Activated CD8-positive, alpha-beta T cell treated with anti-CD3 and anti-CD28 coated beads for 36 hours (primary cell): ENCODE results near the gene CD200. TPM values are rescaled to one million over a fixed set of nuclear protein-coding genes. Genes with fewer than 3 reads are reported as not detected.

Source experiments
- ATAC-seq: fragments of 200-7000 bp; cut with Tn5 transposase; one replicate; pipeline ENCODE4 v1.10.0; 2021; ENCODE audit warnings: mild to moderate bottlenecking, moderate library complexity
- CTCF ChIA-PET: fragments of 350-600 bp; sonication (Branson Sonifier 250); formaldehyde crosslinking; loops from one replicate; lab custom pipeline; 2021; ENCODE audit warnings: antibody characterized with exemption; lab: Charles Lee
- POLR2A ChIA-PET: fragments of 350-600 bp; sonication (Branson Sonifier 250); formaldehyde crosslinking; loops from one replicate; lab custom pipeline; 2021; ENCODE audit warnings: antibody characterized with exemption; lab: Charles Lee
- DNase-seq: peaks from one replicate; pipeline ENCODE4 v3.0.0-alpha.2; 2020
- H3K27ac Mint-ChIP-seq: one replicate; pipeline ENCODE4 v1.8.0; 2021; ENCODE audit warnings: mild to moderate bottlenecking, mixed read lengths
- H3K27me3 Mint-ChIP-seq: one replicate; pipeline ENCODE4 v1.8.0; 2021; ENCODE audit warnings: mixed read lengths
- H3K36me3 Mint-ChIP-seq: one replicate; pipeline ENCODE4 v1.8.0; 2021; ENCODE audit warnings: low read depth, mixed read lengths
- H3K4me1 Mint-ChIP-seq: one replicate; pipeline ENCODE4 v1.8.0; 2021; ENCODE audit warnings: low read depth, mixed read lengths
- H3K4me3 Mint-ChIP-seq: one replicate; pipeline ENCODE4 v1.8.0; 2021; ENCODE audit warnings: mild to moderate bottlenecking, moderate library complexity, mixed read lengths
- H3K9me3 Mint-ChIP-seq: one replicate; pipeline ENCODE4 v1.8.0; 2021; ENCODE audit warnings: mixed read lengths
- intact Hi-C: fragments of 100-400 bp; cut with micrococcal nuclease; formaldehyde crosslinking; loops from one replicate; pipeline ENCODE4 v1.10.0; 2022
- total RNA-seq, 2 experiments: library from RNA; stranded (reverse); gene quantifications; one replicate each; pipeline ENCODE4 v1.2.3, GENCODE V29; 2021
- TF ChIP-seq, protein P1 (sequence below): fragments of 200-600 bp; IDR thresholded peaks from one replicate; pipeline ENCODE4 v1.8.0; 2022; ENCODE audit warnings: antibody characterized with exemption, mild to moderate bottlenecking

Gene CD200
- total RNA-seq, 2 experiments from 2014 or later = 15.7 to 16.7 TPM

DNA sequence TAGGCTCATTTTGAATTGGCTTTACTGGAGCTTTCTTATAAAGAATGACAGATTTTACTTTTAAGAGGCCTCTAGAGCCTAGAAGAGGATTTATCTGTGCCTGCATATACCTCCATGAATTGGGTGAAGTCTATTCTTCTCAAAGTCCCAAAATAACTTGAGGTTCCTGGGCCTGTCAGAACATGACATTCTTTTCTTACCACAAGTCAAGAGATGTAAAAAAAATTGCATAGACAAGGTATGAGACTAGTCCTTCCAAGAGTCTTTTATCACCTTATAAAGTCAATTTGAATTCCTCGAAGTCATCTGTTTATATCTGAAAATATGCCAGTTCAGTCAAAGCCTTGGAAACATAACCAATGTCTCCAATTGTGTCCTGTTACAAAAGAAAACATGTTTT, 17.2 kb upstream of the CD200 start:
- ATAC-seq (no peak), DNase-seq (no peak)
- TF ChIP-seq, protein P1, sequence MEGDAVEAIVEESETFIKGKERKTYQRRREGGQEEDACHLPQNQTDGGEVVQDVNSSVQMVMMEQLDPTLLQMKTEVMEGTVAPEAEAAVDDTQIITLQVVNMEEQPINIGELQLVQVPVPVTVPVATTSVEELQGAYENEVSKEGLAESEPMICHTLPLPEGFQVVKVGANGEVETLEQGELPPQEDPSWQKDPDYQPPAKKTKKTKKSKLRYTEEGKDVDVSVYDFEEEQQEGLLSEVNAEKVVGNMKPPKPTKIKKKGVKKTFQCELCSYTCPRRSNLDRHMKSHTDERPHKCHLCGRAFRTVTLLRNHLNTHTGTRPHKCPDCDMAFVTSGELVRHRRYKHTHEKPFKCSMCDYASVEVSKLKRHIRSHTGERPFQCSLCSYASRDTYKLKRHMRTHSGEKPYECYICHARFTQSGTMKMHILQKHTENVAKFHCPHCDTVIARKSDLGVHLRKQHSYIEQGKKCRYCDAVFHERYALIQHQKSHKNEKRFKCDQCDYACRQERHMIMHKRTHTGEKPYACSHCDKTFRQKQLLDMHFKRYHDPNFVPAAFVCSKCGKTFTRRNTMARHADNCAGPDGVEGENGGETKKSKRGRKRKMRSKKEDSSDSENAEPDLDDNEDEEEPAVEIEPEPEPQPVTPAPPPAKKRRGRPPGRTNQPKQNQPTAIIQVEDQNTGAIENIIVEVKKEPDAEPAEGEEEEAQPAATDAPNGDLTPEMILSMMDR = no peak
- intact Hi-C loops = no loop called here
- H3K27me3 Mint-ChIP-seq = no peaks in the 10 kb centered on the region
- no peaks in the 10 kb centered on the region for H3K4me1 Mint-ChIP-seq
- ChIA-PET CTCF (interaction anchor here (1.2 to 4.3 kb wide), 2 partner anchors 11 to 204 kb away, joined by 3 to 24 read pairs; no protein-coding TSS in a partner anchor), POLR2A (interaction anchor here (0.6 kb wide), 1 partner anchor 188 kb away, joined by 3 read pairs; no protein-coding TSS in a partner anchor)
- peaks cover 4% of the 10 kb centered on the region for H3K36me3 Mint-ChIP-seq
- no peak overlapping the region for H3K4me3 Mint-ChIP-seq
- peaks cover 3% of the 10 kb centered on the region for H3K9me3 Mint-ChIP-seq
- no peak overlapping the region for H3K27ac Mint-ChIP-seq

GRCh38 chr3:112319516-112320276, 13.3 kb upstream of the CD200 start:
- intact Hi-C loops = no loop called here
- DNase-seq (no peak), ATAC-seq (no peak)
- no peak overlapping the region for H3K27ac Mint-ChIP-seq
- H3K36me3 Mint-ChIP-seq = peaks cover 4% of the 10 kb centered on the region
- POLR2A ChIA-PET = no interaction called here
- H3K4me3 Mint-ChIP-seq = no peak overlapping the region
- no peaks in the 10 kb centered on the region for H3K4me1 Mint-ChIP-seq
- peaks cover 3% of the 10 kb centered on the region for H3K9me3 Mint-ChIP-seq
- TF ChIP-seq, protein P1 = no peak
- CTCF ChIA-PET = interaction anchor here (0.8 to 3.5 kb wide), 11 partner anchors 11 to 208 kb away, joined by 3 to 17 read pairs (median 4); partner anchors contain the start of gene SLC9C1
- H3K27me3 Mint-ChIP-seq = peaks cover 1% of the 10 kb centered on the region

DNA sequence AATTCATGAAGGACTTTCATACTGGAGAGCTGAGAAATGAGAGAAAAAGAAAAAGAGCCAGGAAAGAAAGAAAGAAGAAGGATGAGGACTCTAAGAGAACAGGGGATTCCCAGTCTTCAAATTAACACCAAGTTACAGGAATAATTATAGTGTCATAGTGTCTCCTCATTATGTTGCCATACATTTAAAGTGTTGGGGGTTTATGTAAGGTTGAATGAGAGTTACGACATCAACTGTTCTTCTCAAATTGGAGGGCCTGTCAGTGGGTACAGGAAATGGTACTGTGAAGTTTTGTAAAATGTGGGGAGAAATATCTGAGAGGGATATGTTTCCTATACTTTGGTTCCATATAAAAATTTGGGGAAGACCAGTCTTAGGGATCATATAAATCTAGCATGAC, 12.3 kb upstream of the CD200 start:
- peaks cover 1% of the 10 kb centered on the region for H3K27me3 Mint-ChIP-seq
- no peak overlapping the region for H3K4me3 Mint-ChIP-seq
- intact Hi-C loops = no loop called here
- no peak for ATAC-seq
- peaks cover 4% of the 10 kb centered on the region for H3K36me3 Mint-ChIP-seq
- DNase-seq = no peak
- peaks cover 2% of the 10 kb centered on the region for H3K9me3 Mint-ChIP-seq
- H3K27ac Mint-ChIP-seq = no peak overlapping the region
- TF ChIP-seq, protein P1 = no peak
- H3K4me1 Mint-ChIP-seq = no peaks in the 10 kb centered on the region
- CTCF ChIA-PET = interaction anchor here (1.1 to 3.5 kb wide), 5 partner anchors 16 to 199 kb away, joined by 3 to 17 read pairs (median 7); partner anchors contain the start of gene SLC9C1
- POLR2A ChIA-PET = no interaction called here

- ATAC-seq (no peak), DNase-seq (no peak)
- TF ChIP-seq, protein P1 = no peak
- intact Hi-C loops = no loop called here
- Mint-ChIP-seq H3K4me3 (no peak overlapping the region), H3K36me3 (no peaks in the 10 kb centered on the region), H3K9me3 (no peaks in the 10 kb centered on the region), H3K27me3 (peaks cover 3% of the 10 kb centered on the region), H3K27ac (no peak overlapping the region), H3K4me1 (no peaks in the 10 kb centered on the region)
- POLR2A ChIA-PET = interaction anchor here (0.9 kb wide), 1 partner anchor 18 kb away, joined by 3 read pairs; no protein-coding TSS in a partner anchor
- CTCF ChIA-PET = interaction anchor here (1.2 to 4.1 kb wide), 9 partner anchors 11 to 211 kb away, joined by 3 to 17 read pairs (median 4); partner anchors contain the start of genes CD200 and SLC9C1
Measured at GRCh38 chr3:112321867-112322652, 10.9 kb upstream of the CD200 start.
